HG02943 (cell line): ENCODE measurements around the gene ARHGEF28.

Experiments used
- ATAC-seq: cut with Tn5 transposase; IDR thresholded peaks from one replicate; pipeline ENCODE4 v1.9.1; 2021; ENCODE audit warnings: mild to moderate bottlenecking, low read depth, moderate library complexity; ENCODE audit not compliant: unreplicated experiment

ARHGEF28 gene

GRCh38 chr5:73620334-73620687 is 5.7 kb upstream of the ARHGEF28 start:
- ATAC-seq = no peak

- ATAC-seq = no peak
These were observed 2.9 kb upstream of the ARHGEF28 start for GRCh38 chr5:73623060-73623459.

DNA sequence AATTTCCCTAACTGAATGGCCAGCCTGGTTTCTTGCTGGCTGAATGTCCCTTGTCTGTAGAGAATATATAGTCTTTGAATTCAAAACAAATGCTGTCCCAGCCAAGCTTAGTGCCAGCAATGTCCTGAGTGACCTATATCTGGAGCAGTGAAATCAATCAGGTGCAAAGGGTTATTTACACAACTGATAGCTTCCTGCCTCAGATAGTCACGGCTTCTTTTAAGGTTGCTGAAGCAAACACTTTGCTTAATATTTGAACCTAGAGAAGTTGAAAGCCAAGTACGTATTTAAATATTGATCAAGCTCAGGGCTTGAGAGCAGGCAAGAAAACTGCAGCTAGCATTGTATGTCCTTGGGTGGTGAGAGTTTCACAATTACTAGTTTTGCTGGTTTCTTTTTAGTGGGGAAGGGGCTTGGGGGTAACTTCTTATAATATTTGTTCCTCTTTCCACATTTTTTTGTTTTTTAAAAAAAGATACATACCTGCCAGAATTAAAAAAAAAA is 2.0 kb upstream of the ARHGEF28 start:
- no peak for ATAC-seq

GRCh38 chr5:73624888-73625287 is 1.1 kb upstream of the ARHGEF28 start:
- ATAC-seq = no peak

- ATAC-seq = no peak
These were observed 538 bp upstream of the ARHGEF28 start for GRCh38 chr5:73625372-73625943.

GRCh38 chr5:73626814-73627313 is 868 bp downstream of the ARHGEF28 start:
- ATAC-seq = no peak

DNA sequence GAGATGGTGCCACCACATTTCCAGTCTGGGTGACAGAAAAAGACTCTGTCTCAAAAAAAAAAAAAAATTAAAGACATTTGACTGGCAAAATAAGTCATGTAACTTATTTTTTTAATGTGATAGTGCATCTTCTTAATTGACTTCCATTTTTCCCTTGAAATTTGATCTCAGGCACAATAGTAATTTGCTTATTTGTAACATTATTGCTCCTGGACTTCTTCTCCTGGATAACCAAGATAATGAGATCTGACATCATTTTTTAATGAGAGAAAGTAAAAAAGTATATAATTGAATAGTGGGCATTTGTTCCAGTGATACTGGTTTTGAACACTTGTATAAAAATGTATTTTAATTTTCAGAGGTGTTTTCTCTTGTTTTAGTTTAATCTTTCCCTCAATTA is 3.5 kb downstream of the ARHGEF28 start:
- ATAC-seq = no peak

GRCh38 chr5:73630765-73631164 is 4.8 kb downstream of the ARHGEF28 start:
- no peak for ATAC-seq

GRCh38 chr5:73631500-73631899 is 5.5 kb downstream of the ARHGEF28 start:
- no peak for ATAC-seq

DNA sequence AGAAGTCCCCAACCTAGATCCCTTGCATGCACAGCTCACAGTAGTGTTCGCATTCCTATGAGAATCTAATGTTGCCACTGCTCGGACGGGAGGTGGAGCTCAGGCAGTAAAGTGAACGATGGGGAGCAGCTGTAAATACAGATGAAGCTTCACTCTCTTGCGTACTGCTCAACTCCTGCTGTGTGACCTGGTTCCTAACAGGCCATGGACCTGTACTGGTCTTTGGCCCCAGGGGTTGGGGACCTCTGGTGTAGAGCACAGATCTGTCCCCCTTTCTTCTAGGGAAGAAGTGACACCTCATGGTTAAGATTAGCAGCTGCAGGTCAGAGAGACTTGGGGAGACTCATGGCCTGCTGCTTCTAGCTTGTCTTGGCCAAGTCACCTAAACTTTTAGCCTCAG is 7.1 kb downstream of the ARHGEF28 start:
- ATAC-seq = no peak

DNA sequence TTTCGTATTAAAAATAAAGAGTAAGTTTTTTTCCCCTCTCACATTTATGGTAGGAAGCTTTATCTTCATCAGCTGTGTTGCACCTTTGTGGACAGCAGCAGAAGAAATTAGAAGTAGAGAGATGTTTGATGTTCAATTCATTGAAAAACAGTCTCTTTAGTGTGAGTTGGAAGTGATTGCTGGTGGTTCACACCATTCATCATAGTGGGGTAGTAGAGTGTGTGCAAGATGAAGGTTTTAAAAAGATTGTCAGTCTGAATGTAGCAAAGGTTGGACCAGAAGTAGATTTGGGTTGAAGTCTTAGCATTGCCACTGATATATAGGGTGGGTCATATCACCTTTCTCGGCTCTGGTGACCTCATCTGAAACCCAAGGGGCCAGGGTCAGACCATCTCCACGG is 10.4 kb downstream of the ARHGEF28 start:
- no peak for ATAC-seq

GRCh38 chr5:73637565-73637964 is 11.6 kb downstream of the ARHGEF28 start:
- ATAC-seq = no peak

DNA sequence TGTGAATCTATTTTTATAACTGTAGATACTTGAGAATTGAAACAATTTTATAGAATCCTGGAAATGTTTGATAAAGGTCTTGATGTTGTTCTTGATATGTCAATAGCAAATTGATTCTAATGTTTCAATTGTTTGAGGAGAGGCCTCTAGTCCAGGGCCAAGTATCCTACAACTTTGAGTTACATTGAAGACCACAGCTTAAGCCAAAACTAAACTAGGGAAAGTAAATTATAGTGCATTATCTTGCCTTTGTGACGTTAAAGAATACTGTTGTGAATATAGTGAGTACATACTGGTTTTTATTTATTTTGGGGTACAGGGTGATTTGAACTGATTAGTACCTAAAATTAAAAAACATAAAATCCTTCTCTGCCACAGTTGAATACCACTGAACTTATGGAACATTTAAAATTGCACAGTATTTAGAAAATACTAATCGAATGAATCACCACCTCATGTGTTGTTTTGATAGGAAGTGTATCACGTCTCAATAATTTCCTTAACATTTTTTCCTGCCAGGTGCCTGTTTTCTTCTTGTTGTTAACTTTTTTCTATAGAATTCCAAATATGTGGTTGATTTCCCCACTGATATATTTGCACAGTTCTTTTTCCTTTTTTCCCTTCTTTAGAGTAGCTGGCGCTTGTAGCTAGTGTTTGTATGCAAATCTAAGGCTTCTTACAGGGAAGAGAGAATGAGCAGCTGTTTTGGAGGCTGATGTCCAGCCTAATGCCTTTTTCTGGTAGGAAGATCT is 12.5 kb downstream of the ARHGEF28 start:
- ATAC-seq = no peak

DNA sequence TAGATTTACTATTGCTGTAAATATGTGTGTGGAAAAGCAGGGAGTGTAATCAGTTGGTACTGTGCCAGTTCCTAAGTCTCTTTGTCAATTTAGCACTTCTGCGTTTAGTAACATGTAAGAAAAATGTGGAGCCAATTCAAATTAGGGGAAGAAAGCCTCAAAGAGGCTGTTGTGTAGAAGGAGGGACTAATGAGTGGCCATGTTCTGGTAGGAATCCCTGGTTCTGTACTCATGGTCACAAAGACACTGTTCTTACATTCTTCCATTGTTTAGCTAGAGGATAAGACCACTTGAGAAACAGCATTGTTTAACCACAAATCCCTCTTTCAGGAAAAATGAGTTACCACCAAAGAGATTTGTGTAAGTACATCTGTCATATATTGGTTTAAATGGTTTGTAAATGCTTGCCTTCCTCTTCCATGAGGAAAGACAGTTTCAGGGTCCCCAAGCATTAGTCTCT is 14.9 kb downstream of the ARHGEF28 start:
- ATAC-seq = no peak

DNA sequence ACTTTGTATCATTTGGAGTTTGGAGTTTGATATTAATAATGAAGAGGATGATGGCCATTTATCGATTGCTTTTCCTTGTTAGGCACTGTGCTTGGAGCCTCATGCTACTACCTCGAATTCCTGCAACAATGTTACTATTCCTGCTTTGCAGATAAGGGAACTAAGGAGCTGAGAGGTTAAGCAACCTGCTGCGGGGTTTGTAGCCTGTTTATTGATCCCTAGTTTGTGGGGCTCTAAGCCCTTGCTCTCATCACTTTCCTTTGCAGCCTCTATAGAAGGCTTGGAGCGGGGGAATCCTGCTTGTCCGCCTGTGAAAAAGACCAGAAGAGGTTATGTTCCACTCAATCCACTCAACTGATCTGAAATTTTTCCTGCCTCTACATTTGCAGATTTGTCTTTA is 15.8 kb downstream of the ARHGEF28 start:
- no peak for ATAC-seq

- no peak for ATAC-seq
These were observed 16.3 kb downstream of the ARHGEF28 start for GRCh38 chr5:73642344-73642743.

DNA sequence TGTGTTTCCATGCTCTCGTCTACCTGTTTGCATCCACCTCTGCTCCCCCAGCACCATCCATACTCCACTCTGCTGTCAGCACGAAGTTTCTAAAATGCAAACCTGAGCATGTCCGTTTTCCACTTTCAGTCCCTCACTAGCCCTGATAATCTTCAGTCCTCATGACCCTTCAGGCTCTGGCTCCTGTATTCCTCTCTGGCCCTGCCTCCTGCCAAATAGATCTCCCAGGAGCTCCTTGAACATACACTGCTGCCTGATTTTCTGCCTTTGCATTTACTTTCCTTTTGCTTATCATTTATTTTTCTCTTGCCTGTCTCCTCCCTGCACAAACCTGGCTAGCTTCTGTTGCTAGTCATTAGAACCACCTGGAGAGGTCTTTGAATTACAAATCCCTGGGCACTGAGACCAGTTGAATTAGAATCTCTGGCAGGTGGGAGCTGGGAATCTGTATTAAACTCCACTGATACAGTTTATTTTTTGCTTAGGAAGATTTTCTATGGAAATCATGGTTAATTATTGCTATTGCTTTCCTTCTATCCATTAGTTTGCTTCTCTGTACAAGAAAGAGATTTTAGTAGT is 18.5 kb downstream of the ARHGEF28 start:
- no peak for ATAC-seq

GRCh38 chr5:73647721-73648120 is 21.7 kb downstream of the ARHGEF28 start:
- no peak for ATAC-seq

DNA sequence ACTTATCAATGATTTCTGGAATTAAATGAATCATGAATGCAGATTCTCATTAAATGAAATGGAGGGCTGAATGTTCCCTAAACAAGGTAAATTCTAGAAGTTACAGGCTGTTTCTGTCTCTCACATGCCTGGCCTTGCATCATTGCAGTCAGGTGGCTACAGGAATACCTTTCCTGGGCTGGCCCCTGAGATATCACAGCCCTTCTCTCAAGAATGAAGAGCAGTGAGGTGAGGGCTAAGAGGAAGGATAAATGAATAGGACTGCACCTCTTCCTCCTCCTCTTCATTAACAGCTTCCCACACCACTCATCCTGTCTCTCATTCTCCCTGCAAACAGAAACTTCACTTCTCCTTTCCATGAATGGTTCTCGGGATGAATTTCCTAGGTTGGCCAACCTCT is 22.5 kb downstream of the ARHGEF28 start:
- no peak for ATAC-seq

- ATAC-seq = no peak
These were observed 23.9 kb downstream of the ARHGEF28 start for GRCh38 chr5:73649926-73650325.

DNA sequence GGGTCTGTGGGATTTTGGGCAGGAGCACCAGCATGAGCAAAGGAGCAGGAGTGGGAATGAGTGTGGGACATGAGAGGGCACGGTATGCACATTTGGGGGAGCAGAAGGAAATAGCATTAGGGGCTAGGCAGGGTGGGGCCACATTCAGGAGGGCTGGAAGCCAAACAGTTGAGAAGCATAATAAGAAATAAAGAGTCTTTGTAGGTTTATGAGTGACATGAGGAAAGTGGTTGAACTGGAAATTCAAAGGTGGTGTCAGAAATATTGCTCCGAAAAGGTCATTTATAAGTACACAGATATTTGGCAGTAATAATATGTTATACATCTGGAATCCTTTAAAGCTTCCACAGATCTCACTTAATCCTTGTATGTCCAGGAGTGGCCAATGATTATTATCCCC is 26.4 kb downstream of the ARHGEF28 start:
- no peak for ATAC-seq
